A549 (cell line): ENCODE measurements around the gene TRPM6.

Experiments
- FOXS1 ChIP-seq: fragments of 250-450 bp; sonication (Bioruptor Pico); IDR thresholded peaks from 2 replicates; pipeline ENCODE4 v1.5.0; 2020; ENCODE audit warnings: mild to moderate bottlenecking, moderate library complexity
- MAX ChIP-seq: IDR thresholded peaks from 2 replicates; pipeline ENCODE4 v1.6.1; 2012

DNA sequence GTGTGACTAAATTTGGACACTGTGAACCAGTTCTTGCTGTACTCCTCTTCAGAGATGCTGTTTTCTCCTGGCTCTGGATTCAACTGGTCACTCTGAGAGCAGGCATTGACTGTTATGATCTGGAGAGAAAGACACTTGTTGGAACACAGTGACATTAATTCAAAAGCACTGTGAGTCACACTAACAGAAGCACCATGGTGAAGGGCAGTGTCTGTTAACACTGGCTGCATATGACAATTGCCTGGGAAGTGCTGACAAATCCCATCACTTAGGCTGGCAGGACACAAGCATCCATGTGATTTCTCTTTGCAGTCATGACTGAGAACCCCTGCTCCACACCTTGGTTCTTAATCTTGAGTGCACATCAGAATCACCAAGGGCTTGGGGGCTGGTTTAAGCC lies 132.4 kb downstream of the TRPM6 start:
- TF ChIP-seq MAX (no peak), FOXS1 (CRISPR knock-in tag) (no peak)
